A673 (cell line): ENCODE results near the gene GYS1. TPM values are rescaled to one million over a fixed set of nuclear protein-coding genes. Genes with fewer than 3 reads are reported as not detected.
A peak's percentile ranks its signal among the peaks of the same experiment; 100 is the strongest.

Source experiments
- BruUV-seq: library from RNA; stranded (reverse); fragments of 400-500 nt; replicated peaks from 2 replicates; lab custom pipeline; 2021; lab: Mats Ljungman, UMichigan
- CTCF ChIA-PET: fragments of 300-600 bp; sonication (Branson Sonifier 250); formaldehyde crosslinking; loops from one replicate; lab custom pipeline; 2022; ENCODE audit warnings: antibody characterized with exemption; lab: Charles Lee
- POLR2A ChIA-PET: fragments of 300-600 bp; sonication (Branson Sonifier 250); formaldehyde crosslinking; loops from one replicate; lab custom pipeline; 2022; ENCODE audit warnings: antibody characterized with exemption; ENCODE audit not compliant: low non-redundant PET; lab: Charles Lee
- DNase-seq: peaks from one replicate; pipeline ENCODE4 v3.0.0-alpha.2; 2015; ENCODE audit warnings: low spot score
- H3K27ac ChIP-seq: fragments of 200-600 bp; sonication (generic); 2 replicates; pipeline ENCODE4 v1.5.1; 2016; ENCODE audit warnings: mixed run types, low read depth, mild to moderate bottlenecking, mixed read lengths, antibody characterized with exemption, low read length; ENCODE audit not compliant: poor library complexity, severe bottlenecking
- H3K27me3 ChIP-seq: fragments of 200-600 bp; sonication (generic); replicated peaks from 2 replicates; pipeline ENCODE4 v1.6.1; 2017; ENCODE audit warnings: mixed run types, low read depth, mild to moderate bottlenecking, mixed read lengths, antibody characterized with exemption, low read length; ENCODE audit not compliant: insufficient read depth, poor library complexity
- H3K36me3 ChIP-seq: fragments of 200-600 bp; sonication (generic); 2 replicates; pipeline ENCODE4 v1.6.1; 2016; ENCODE audit warnings: mixed run types, mild to moderate bottlenecking, mixed read lengths, antibody characterized with exemption, low read length; ENCODE audit not compliant: insufficient read depth, poor library complexity, severe bottlenecking
- H3K4me1 ChIP-seq: fragments of 200-600 bp; sonication (generic); 2 replicates; pipeline ENCODE4 v1.6.1; 2017; ENCODE audit warnings: mixed run types, mild to moderate bottlenecking, mixed read lengths, antibody characterized with exemption, low read length; ENCODE audit not compliant: insufficient read depth, poor library complexity, severe bottlenecking
- H3K4me3 ChIP-seq: fragments of 200-600 bp; sonication (generic); 2 replicates; pipeline ENCODE4 v1.5.1; 2016; ENCODE audit warnings: low read depth, mixed run types, mild to moderate bottlenecking, mixed read lengths, low read length; ENCODE audit not compliant: poor library complexity, severe bottlenecking
- H3K9me3 ChIP-seq: fragments of 200-600 bp; sonication (generic); 2 replicates; pipeline ENCODE4 v1.6.1; 2016; ENCODE audit warnings: mixed run types, low read depth, mild to moderate bottlenecking, mixed read lengths, antibody characterized with exemption, low read length; ENCODE audit not compliant: poor library complexity, severe bottlenecking
- EZH2 ChIP-seq: fragments of 200-600 bp; sonication (generic); IDR thresholded peaks from 2 replicates; pipeline ENCODE4 v1.6.1; 2017; ENCODE audit warnings: borderline replicate concordance, low read depth, mild to moderate bottlenecking, mixed read lengths, antibody characterized with exemption, low read length; ENCODE audit not compliant: poor library complexity, severe bottlenecking
- intact Hi-C: fragments of 100-400 bp; cut with micrococcal nuclease; formaldehyde crosslinking; loops from one replicate; pipeline ENCODE4 v1.10.0; 2022; ENCODE audit not compliant: unreplicated experiment
- total RNA-seq: library from RNA; stranded (reverse); gene quantifications from 2 replicates; pipeline ENCODE4 v1.2.3, GENCODE V29; 2021
- TF ChIP-seq, protein P1 (sequence below): fragments of 300-800, 200-600 bp; sonication (generic); conservative IDR thresholded peaks from 2 replicates; pipeline ENCODE4 v1.5.1; 2017; ENCODE audit warnings: low read depth, mild to moderate bottlenecking, antibody characterized with exemption, low read length, moderate library complexity, mixed read lengths

GYS1 gene
- total RNA-seq, 1 experiment from 2014 or later, result 57.0 TPM

- Histone ChIP-seq H3K4me3 (no peak overlapping the region), H3K36me3 (peaks cover 30% of the 10 kb centered on the region), H3K27me3 (no peaks in the 10 kb centered on the region), H3K4me1 (peaks cover 9% of the 10 kb centered on the region), H3K9me3 (no peaks in the 10 kb centered on the region), H3K27ac (no peak overlapping the region)
- no peak for DNase-seq
- no TSS peak for BruUV-seq
- intact Hi-C loops, result loop anchor here (5.0 kb wide), 1 partner anchor 223 kb away; no protein-coding TSS in a partner anchor
- ChIA-PET CTCF (no interaction called here), POLR2A (no interaction called here)
- TF ChIP-seq, protein P1, sequence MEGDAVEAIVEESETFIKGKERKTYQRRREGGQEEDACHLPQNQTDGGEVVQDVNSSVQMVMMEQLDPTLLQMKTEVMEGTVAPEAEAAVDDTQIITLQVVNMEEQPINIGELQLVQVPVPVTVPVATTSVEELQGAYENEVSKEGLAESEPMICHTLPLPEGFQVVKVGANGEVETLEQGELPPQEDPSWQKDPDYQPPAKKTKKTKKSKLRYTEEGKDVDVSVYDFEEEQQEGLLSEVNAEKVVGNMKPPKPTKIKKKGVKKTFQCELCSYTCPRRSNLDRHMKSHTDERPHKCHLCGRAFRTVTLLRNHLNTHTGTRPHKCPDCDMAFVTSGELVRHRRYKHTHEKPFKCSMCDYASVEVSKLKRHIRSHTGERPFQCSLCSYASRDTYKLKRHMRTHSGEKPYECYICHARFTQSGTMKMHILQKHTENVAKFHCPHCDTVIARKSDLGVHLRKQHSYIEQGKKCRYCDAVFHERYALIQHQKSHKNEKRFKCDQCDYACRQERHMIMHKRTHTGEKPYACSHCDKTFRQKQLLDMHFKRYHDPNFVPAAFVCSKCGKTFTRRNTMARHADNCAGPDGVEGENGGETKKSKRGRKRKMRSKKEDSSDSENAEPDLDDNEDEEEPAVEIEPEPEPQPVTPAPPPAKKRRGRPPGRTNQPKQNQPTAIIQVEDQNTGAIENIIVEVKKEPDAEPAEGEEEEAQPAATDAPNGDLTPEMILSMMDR, result no peak
- TF ChIP-seq EZH2, result no peak
Measured at GRCh38 chr19:48989701-48990291, 3.3 kb downstream of the GYS1 start.

DNA sequence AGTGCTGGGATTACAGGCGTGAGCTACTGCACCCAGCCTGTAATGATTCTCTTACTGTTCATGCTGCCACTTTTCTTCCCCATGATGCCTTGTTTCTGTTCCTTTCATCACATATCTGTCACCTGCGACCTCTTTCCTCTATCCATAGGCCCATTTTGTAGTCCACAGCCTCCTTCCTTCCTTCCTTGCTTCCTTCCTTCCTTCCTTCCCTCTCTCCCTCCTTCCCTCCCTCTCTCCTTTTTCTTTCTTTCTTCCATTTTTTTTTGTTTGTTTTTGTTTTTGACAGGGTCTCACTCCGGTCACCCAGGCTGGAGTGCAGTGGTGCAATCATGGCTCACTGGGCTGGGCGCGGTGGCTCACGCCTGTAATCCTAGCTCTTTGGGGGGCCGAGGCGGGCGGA is 4.2 kb downstream of the GYS1 start:
- H3K4me1 ChIP-seq, result peaks cover 5% of the 10 kb centered on the region
- POLR2A ChIA-PET, result no interaction called here
- H3K4me3 ChIP-seq, result no peak overlapping the region
- TF ChIP-seq, protein P1, result no peak
- no peak for TF ChIP-seq EZH2
- no peaks in the 10 kb centered on the region for H3K27me3 ChIP-seq
- H3K27ac ChIP-seq, result no peak overlapping the region
- no peak for DNase-seq
- no TSS peak for BruUV-seq
- intact Hi-C loops, result no loop called here
- no peaks in the 10 kb centered on the region for H3K9me3 ChIP-seq
- CTCF ChIA-PET, result no interaction called here
- H3K36me3 ChIP-seq, result peaks cover 30% of the 10 kb centered on the region

- peaks cover 36% of the 10 kb centered on the region for H3K36me3 ChIP-seq
- BruUV-seq, result TSS peak; percentile 13
- no peaks in the 10 kb centered on the region for H3K9me3 ChIP-seq
- DNase-seq, result no peak
- H3K27ac ChIP-seq, result no peak overlapping the region
- H3K27me3 ChIP-seq, result no peaks in the 10 kb centered on the region
- POLR2A ChIA-PET, result no interaction called here
- intact Hi-C loops, result no loop called here
- CTCF ChIA-PET, result no interaction called here
- TF ChIP-seq, protein P1, result no peak
- no peak for TF ChIP-seq EZH2
- no peak overlapping the region for H3K4me3 ChIP-seq
- H3K4me1 ChIP-seq, result peaks cover 5% of the 10 kb centered on the region
Measured at GRCh38 chr19:48988286-48988685, 4.8 kb downstream of the GYS1 start.
